ENCODE results near the gene PSAT1. TPM values are rescaled to one million over a fixed set of nuclear protein-coding genes. Genes with fewer than 3 reads are reported as not detected.

Gene PSAT1
- total RNA-seq, 1 experiment from 2014 or later, result 112 TPM

DNA sequence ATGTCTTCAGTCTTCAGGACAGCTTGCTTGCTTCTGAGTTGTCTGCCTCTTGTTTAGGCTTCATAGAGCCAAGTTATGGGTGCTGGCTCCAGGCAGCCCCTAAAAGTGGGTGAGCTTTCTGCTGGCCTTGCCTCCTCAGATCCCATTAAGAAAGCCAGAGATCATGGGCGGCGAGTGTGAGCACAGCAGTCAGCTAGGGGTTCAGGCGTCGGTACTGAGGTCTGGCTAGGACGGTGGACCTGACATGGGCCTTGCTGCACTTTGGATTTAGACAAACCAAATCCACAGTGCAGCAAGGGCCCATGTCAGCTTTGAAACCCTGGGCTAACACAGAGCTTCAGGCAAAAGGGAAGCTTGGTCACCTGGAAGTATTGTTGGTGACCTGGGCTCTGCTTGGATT is 17.6 kb downstream of the PSAT1 start:
- ChIA-PET POLR2A (no interaction called here), CTCF (no interaction called here)
- no peaks in the 10 kb centered on the region for H3K27me3 ChIP-seq (replicated peaks; ENCODE audit: control insufficient read depth, insufficient read depth, low read length)
- H3K4me1 ChIP-seq, result no peaks in the 10 kb centered on the region
- no peaks in the 10 kb centered on the region for H3K36me3 ChIP-seq (ENCODE audit: control insufficient read depth, insufficient read depth, low read length)
- H3K9me3 Mint-ChIP-seq (ENCODE audit: unreplicated experiment), result no peaks in the 10 kb centered on the region
- no peak overlapping the region for H3K27ac Mint-ChIP-seq (ENCODE audit: unreplicated experiment)
- intact Hi-C loops (cut with micrococcal nuclease; ENCODE audit: unreplicated experiment), result no loop called here
- no peak overlapping the region for H3K4me3 ChIP-seq (ENCODE audit: low read depth, low read length)
- H3K4me1 Mint-ChIP-seq (ENCODE audit: low read depth, unreplicated experiment), result no peaks in the 10 kb centered on the region
- H3K4me3 Mint-ChIP-seq (ENCODE audit: unreplicated experiment), result no peak overlapping the region
- H3K36me3 Mint-ChIP-seq (ENCODE audit: insufficient read depth, unreplicated experiment), result peaks cover 72% of the 10 kb centered on the region
- TF ChIP-seq, protein P1, sequence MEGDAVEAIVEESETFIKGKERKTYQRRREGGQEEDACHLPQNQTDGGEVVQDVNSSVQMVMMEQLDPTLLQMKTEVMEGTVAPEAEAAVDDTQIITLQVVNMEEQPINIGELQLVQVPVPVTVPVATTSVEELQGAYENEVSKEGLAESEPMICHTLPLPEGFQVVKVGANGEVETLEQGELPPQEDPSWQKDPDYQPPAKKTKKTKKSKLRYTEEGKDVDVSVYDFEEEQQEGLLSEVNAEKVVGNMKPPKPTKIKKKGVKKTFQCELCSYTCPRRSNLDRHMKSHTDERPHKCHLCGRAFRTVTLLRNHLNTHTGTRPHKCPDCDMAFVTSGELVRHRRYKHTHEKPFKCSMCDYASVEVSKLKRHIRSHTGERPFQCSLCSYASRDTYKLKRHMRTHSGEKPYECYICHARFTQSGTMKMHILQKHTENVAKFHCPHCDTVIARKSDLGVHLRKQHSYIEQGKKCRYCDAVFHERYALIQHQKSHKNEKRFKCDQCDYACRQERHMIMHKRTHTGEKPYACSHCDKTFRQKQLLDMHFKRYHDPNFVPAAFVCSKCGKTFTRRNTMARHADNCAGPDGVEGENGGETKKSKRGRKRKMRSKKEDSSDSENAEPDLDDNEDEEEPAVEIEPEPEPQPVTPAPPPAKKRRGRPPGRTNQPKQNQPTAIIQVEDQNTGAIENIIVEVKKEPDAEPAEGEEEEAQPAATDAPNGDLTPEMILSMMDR (IDR thresholded peaks at IDR 0.05; ENCODE audit: insufficient read depth in 1 of 2, low read depth in 1 of 2, low read length in 1 of 2, severe bottlenecking in 1 of 2, unreplicated experiment in 1 of 2), result no peak
- H3K9me3 ChIP-seq, result no peaks in the 10 kb centered on the region
- BruUV-seq (replicated peaks), result no TSS peak
- no peaks in the 10 kb centered on the region for H3K27me3 Mint-ChIP-seq (ENCODE audit: insufficient read depth, unreplicated experiment)
- DNase-seq, result no peak

DNA sequence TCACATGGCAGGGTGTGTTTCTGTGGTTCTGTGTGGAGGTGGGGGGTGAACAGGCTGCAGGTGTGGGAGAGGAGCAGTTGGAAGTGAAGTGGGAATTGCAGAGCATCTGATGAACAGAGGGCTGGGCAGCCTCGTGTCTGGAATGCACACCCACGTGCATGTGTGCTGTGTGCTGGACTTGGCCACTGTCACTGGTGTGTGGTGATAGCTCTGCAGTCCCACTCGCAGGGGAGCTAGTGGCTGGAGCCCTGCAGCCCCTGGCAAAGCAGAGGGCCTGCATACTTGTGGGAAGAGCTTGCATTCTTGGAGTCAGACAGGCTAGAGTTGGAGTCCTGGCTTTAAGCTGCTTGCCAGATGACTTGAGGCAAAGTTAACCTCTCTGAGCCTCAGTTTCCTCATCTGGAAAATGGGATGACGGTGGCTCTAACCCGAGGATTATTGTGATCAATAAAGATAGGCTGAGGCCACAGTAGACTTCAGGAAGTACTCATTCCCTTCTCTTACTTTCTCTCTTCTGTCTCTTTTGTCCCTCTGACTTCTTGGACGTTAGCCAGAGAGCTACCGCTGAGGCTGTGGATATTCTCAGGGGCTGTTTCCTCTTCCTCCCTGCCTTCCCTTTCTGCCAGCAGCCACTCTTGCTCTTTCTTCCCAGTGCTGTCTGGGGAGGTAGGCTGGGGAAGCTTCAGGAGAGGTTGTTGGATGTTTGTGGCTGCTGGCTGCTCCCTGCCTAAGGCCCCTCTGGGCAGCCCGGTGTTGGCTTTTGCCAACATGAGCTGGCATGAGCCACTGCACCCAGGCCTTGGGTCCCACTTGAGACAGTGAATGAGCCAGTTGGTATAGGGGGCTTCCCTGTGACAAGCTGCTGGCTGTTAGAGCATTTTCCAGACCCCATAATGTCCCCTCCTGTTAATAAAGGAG is 18.3 kb downstream of the PSAT1 start:
- peaks cover 72% of the 10 kb centered on the region for H3K36me3 Mint-ChIP-seq (ENCODE audit: insufficient read depth, unreplicated experiment)
- no peak overlapping the region for H3K4me3 Mint-ChIP-seq (ENCODE audit: unreplicated experiment)
- no TSS peak for BruUV-seq (replicated peaks)
- H3K27ac Mint-ChIP-seq (ENCODE audit: unreplicated experiment), result no peak overlapping the region
- Histone ChIP-seq H3K4me3 (ENCODE audit: low read depth, low read length) (no peak overlapping the region), H3K27me3 (replicated peaks; ENCODE audit: control insufficient read depth, insufficient read depth, low read length) (no peaks in the 10 kb centered on the region), H3K4me1 (no peaks in the 10 kb centered on the region), H3K36me3 (ENCODE audit: control insufficient read depth, insufficient read depth, low read length) (no peaks in the 10 kb centered on the region), H3K9me3 (no peaks in the 10 kb centered on the region)
- no peaks in the 10 kb centered on the region for H3K27me3 Mint-ChIP-seq (ENCODE audit: insufficient read depth, unreplicated experiment)
- H3K9me3 Mint-ChIP-seq (ENCODE audit: unreplicated experiment), result no peaks in the 10 kb centered on the region
- CTCF ChIA-PET, result no interaction called here
- intact Hi-C loops (cut with micrococcal nuclease; ENCODE audit: unreplicated experiment), result no loop called here
- TF ChIP-seq, protein P1 (IDR thresholded peaks at IDR 0.05; ENCODE audit: insufficient read depth in 1 of 2, low read depth in 1 of 2, low read length in 1 of 2, severe bottlenecking in 1 of 2, unreplicated experiment in 1 of 2), result no peak
- POLR2A ChIA-PET, result no interaction called here
- no peaks in the 10 kb centered on the region for H3K4me1 Mint-ChIP-seq (ENCODE audit: low read depth, unreplicated experiment)
- DNase-seq, result no peak

DNA sequence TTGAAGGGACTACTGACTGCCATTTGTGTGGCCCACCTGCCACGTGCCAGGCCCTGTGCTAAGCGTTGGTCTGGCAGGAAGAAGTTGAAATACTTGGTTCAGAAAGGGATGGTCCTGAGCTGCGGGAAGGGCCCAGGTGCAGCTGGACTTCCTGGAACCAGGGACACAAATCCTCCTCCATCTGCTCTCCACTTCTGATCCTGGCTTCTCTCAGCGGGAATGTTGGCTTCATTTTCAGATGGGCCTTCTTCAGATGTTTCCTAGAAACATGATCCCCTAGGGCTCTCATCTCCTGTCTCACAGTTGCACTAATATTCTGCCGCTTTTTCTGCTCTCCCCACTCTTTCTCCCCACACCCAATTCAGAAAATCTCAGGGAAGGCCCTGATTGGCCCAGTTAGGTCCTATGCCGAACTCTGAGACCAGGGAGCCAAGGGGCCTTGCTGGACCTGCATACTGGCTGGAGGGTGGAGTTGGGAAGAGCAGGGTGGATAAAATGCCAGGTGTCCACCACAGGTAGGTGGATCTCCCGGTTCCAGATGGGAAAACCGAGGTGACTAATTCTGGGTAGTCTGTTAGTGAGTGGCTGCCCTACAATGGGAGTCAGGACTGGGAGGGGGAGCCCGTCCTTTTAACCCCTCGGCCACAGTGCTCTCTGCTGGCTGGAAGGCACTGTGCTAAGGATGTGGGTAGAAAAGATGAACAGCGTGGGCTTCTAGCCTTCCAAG is 19.4 kb downstream of the PSAT1 start:
- TF ChIP-seq, protein P1 (IDR thresholded peaks at IDR 0.05; ENCODE audit: insufficient read depth in 1 of 2, low read depth in 1 of 2, low read length in 1 of 2, severe bottlenecking in 1 of 2, unreplicated experiment in 1 of 2), result no peak
- Histone ChIP-seq H3K4me3 (ENCODE audit: low read depth, low read length) (no peak overlapping the region), H3K9me3 (no peaks in the 10 kb centered on the region), H3K27me3 (replicated peaks; ENCODE audit: control insufficient read depth, insufficient read depth, low read length) (no peaks in the 10 kb centered on the region), H3K4me1 (no peaks in the 10 kb centered on the region), H3K36me3 (ENCODE audit: control insufficient read depth, insufficient read depth, low read length) (no peaks in the 10 kb centered on the region)
- no TSS peak for BruUV-seq (replicated peaks)
- Mint-ChIP-seq H3K9me3 (ENCODE audit: unreplicated experiment) (no peaks in the 10 kb centered on the region), H3K27me3 (ENCODE audit: insufficient read depth, unreplicated experiment) (no peaks in the 10 kb centered on the region), H3K27ac (ENCODE audit: unreplicated experiment) (no peak overlapping the region), H3K4me1 (ENCODE audit: low read depth, unreplicated experiment) (no peaks in the 10 kb centered on the region), H3K36me3 (ENCODE audit: insufficient read depth, unreplicated experiment) (peaks cover 63% of the 10 kb centered on the region), H3K4me3 (ENCODE audit: unreplicated experiment) (no peak overlapping the region)
- POLR2A ChIA-PET, result no interaction called here
- CTCF ChIA-PET, result no interaction called here
- intact Hi-C loops (cut with micrococcal nuclease; ENCODE audit: unreplicated experiment), result no loop called here
- DNase-seq, result no peak

Measured in Caco-2 (cell line).